Tibial artery (tissue), 4 donors: ENCODE measurements around the gene DENND2D.

Source experiments
- DNase-seq, 2 donors: peaks; one replicate each; pipeline ENCODE4 v3.0.0-alpha.2; 2019
- H3K27ac ChIP-seq, 2 donors: fragments of 200-600 bp; sonication (generic) in 1 of 2; 1 replicate in 1 of 2; 2 replicates in 1 of 2; pipeline ENCODE4 v1.5.1; 2018 to 2019; ENCODE audit warnings: mild to moderate bottlenecking in 1 of 2
- H3K27me3 ChIP-seq, 2 donors: fragments of 200-600 bp; sonication (generic) in 1 of 2; one replicate each; pipeline versions ENCODE4 v1.5.1 to v1.6.0; 2016 to 2019
- H3K36me3 ChIP-seq, 3 donors: fragments of 200-600 bp; sonication (generic) in 2 of 3; one replicate each; pipeline ENCODE4 v1.5.1; 2016 to 2019; ENCODE audit warnings: mild to moderate bottlenecking in 2 of 3
- H3K4me1 ChIP-seq, 4 donors: fragments of 200-600 bp; sonication (generic) in 2 of 4; 1 replicate in 3 of 4; 2 replicates in 1 of 4; pipeline ENCODE4 v1.5.1; 2016 to 2019
- H3K4me3 ChIP-seq, 2 donors: fragments of 200-600 bp; sonication (generic) in 1 of 2; 1 replicate in 1 of 2; 2 replicates in 1 of 2; pipeline ENCODE4 v1.5.1; 2018 to 2019; ENCODE audit warnings: mild to moderate bottlenecking in 2 of 2
- H3K9me3 ChIP-seq, 3 donors: fragments of 200-600 bp; sonication (generic) in 1 of 3; one replicate each; pipeline ENCODE4 v1.5.1; 2016 to 2019
- CTCF ChIP-seq, 2 experiments: fragments of 200-600 bp in 1 of 2; fragments of 450-650 bp in 1 of 2; IDR thresholded peaks; one replicate each; pipeline ENCODE4 v1.5.1; 2017 to 2019; ENCODE audit warnings: antibody characterized with exemption in 2 of 2, mild to moderate bottlenecking in 1 of 2, moderate library complexity in 1 of 2
- intact Hi-C: fragments of 100-400 bp; cut with DNase I; formaldehyde crosslinking; loops from one replicate; pipeline ENCODE4 v1.15.0; 2023; ENCODE audit warnings: low total_unique reads

DENND2D gene

GRCh38 chr1:111161843-111162487, 38.5 kb downstream of the DENND2D start:
- intact Hi-C loops = no loop called here
- H3K27ac ChIP-seq = no peak overlapping the region
- no peaks in the 10 kb centered on the region for H3K27me3 ChIP-seq
- no peak for TF ChIP-seq CTCF (IDR thresholded peaks at IDR 0.05)
- H3K4me3 ChIP-seq = no peak overlapping the region
- H3K4me1 ChIP-seq = no peaks in the 10 kb centered on the region
- H3K9me3 ChIP-seq = no peaks in the 10 kb centered on the region
- H3K36me3 ChIP-seq = peaks cover 27 to 43% (median 29%) of the 10 kb centered on the region in 3 donors
- DNase-seq = no peak

DNA sequence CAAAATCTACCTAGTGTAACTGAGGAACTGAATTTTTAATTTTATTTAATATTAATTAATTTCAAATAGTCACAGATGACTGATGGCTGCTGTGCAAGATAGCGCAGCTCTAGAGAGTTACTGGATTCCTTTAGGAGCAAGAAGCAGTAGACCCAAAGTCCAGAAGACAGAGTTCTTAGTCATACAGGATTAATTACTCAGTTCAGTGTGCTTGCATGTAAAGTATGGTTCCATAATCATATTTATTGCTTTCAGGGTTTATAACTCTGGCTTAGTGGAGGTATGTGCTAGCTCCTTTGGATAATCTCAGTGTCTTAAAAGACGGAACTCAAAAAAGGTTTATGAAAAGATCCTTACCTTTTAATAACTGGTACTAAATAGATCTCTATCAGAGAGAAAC, 43.0 kb downstream of the DENND2D start:
- H3K36me3 ChIP-seq = peaks cover 30 to 49% (median 34%) of the 10 kb centered on the region in 3 donors
- H3K4me1 ChIP-seq = no peaks in the 10 kb centered on the region
- intact Hi-C loops = no loop called here

GRCh38 chr1:111154021-111154999, 46.1 kb downstream of the DENND2D start:
- H3K27ac ChIP-seq = no peak overlapping the region
- no peaks in the 10 kb centered on the region for H3K27me3 ChIP-seq
- intact Hi-C loops = no loop called here
- peaks cover 21 to 56% (median 28%) of the 10 kb centered on the region in 3 donors for H3K36me3 ChIP-seq
- no peaks in the 10 kb centered on the region for H3K9me3 ChIP-seq
- no peak for TF ChIP-seq CTCF (IDR thresholded peaks at IDR 0.05)
- no peaks in the 10 kb centered on the region for H3K4me1 ChIP-seq
- H3K4me3 ChIP-seq = no peak overlapping the region
- no peak for DNase-seq

More for the DNA sequence above, 43.0 kb downstream of the DENND2D start:
- no peak for TF ChIP-seq CTCF (IDR thresholded peaks at IDR 0.05)
- no peak for DNase-seq
- Histone ChIP-seq H3K9me3 (no peaks in the 10 kb centered on the region), H3K4me3 (no peak overlapping the region), H3K27ac (no peak overlapping the region), H3K27me3 (no peaks in the 10 kb centered on the region)

- H3K36me3 ChIP-seq = peaks cover 28 to 62% (median 30%) of the 10 kb centered on the region in 3 donors
- intact Hi-C loops = no loop called here
- H3K4me1 ChIP-seq = no peaks in the 10 kb centered on the region
- TF ChIP-seq CTCF (IDR thresholded peaks at IDR 0.05) = no peak
- no peaks in the 10 kb centered on the region for H3K27me3 ChIP-seq
- no peaks in the 10 kb centered on the region for H3K9me3 ChIP-seq
- DNase-seq = no peak
- H3K4me3 ChIP-seq = no peak overlapping the region
- H3K27ac ChIP-seq = no peak overlapping the region
Observed at GRCh38 chr1:111151838-111152237, 48.6 kb downstream of the DENND2D start.

DNA sequence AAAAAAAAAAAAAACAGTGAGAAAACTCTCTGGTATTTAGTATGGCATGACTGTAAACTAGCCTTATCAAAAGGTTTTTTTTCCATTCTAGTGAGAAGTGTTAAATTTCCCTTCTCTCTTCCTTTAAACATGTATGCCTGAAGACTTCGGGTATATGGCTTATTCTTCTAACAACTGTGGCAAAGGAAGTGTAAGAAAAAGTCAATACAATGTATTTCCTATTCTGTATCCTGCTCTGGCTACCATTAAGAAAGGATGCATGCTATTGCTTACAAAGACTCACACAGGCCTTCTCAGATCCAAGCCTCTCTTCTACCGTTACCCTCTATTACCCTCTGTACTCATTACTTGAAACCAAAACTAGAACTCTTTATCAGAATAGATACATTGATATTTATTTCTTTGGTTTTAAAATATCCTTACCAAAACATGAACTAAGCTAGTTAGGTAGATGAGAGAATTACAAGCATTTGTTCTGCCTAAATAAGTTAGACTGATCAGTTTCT, 52.0 kb downstream of the DENND2D start:
- no peak for DNase-seq
- intact Hi-C loops = no loop called here
- no peaks in the 10 kb centered on the region for H3K27me3 ChIP-seq
- no peaks in the 10 kb centered on the region for H3K9me3 ChIP-seq
- H3K4me3 ChIP-seq = no peak overlapping the region
- H3K36me3 ChIP-seq = peaks cover 16 to 58% (median 22%) of the 10 kb centered on the region in 3 donors
- TF ChIP-seq CTCF (IDR thresholded peaks at IDR 0.05) = no peak
- H3K4me1 ChIP-seq = no peaks in the 10 kb centered on the region
- no peak overlapping the region for H3K27ac ChIP-seq
